GM12878 (cell line): ENCODE data around the gene CXCL14. TPM values are rescaled to one million over a fixed set of nuclear protein-coding genes. Genes with fewer than 3 reads are reported as not detected.

Experiments used
- ATAC-seq: fragments of 200-7000 bp; cut with Tn5 transposase; 3 replicates; pipeline ENCODE4 v1.9.1; 2020; ENCODE audit warnings: mild to moderate bottlenecking, moderate library complexity
- BruUV-seq: library from RNA; stranded (reverse); fragments of 400-500 nt; replicated peaks from 2 replicates; lab custom pipeline; 2021; lab: Mats Ljungman, UMichigan
- CTCF ChIA-PET: fragments of 300-600 bp; sonication (Branson Sonifier 250); formaldehyde crosslinking; extraction: SDS; loops from one replicate; lab custom pipeline; 2021; ENCODE audit warnings: inconsistent platforms; lab: Yijun Ruan, JAX
- POLR2A ChIA-PET: fragments of 350-600 bp; formaldehyde crosslinking; extraction: SDS; loops from one replicate; lab custom pipeline; 2021; ENCODE audit warnings: inconsistent platforms; lab: Charles Lee
- RAD21 ChIA-PET: fragments of 300-600 bp; sonication (Branson Sonifier 250); formaldehyde crosslinking; loops from one replicate; lab custom pipeline; 2023; ENCODE audit warnings: antibody characterized with exemption; ENCODE audit not compliant: unreplicated experiment; lab: Charles Lee
- SMC1A ChIA-PET: fragments of 300-600 bp; sonication (Branson Sonifier 250); formaldehyde crosslinking; loops from one replicate; lab custom pipeline; 2023; ENCODE audit not compliant: unreplicated experiment, uncharacterized antibody; lab: Charles Lee
- DNase-seq: peaks from one replicate; pipeline ENCODE4 v3.0.0-alpha.2; 2011; ENCODE audit warnings: low read depth, low spot score
- FAIRE-seq: peaks from 3 replicates; lab custom pipeline; 2011; peaks lifted over from hg19 to GRCh38; lab: Jason Lieb, UNC
- H2AFZ ChIP-seq: 2 replicates; pipeline ENCODE4 v1.6.0; 2011; ENCODE audit warnings: low read depth, low read length, control low read depth; ENCODE audit not compliant: control insufficient read depth
- H3K27ac ChIP-seq: 2 replicates; pipeline ENCODE4 v1.5.1; 2011; ENCODE audit warnings: control low read depth; ENCODE audit not compliant: control insufficient read depth, insufficient read depth
- H3K27me3 ChIP-seq, 2 experiments: replicated peaks in 1 of 2; 2 replicates each; pipeline versions ENCODE4 v1.6.0 to v1.6.1; 2011; ENCODE audit warnings: low read length in 1 of 2; ENCODE audit not compliant: control insufficient read depth in 2 of 2, insufficient read depth in 2 of 2
- H3K36me3 ChIP-seq, 2 experiments: 2 replicates each; pipeline ENCODE4 v1.5.1; 2011; ENCODE audit warnings: low read length in 1 of 2; ENCODE audit not compliant: control insufficient read depth in 2 of 2, insufficient read depth in 2 of 2
- H3K4me1 ChIP-seq: 2 replicates; pipeline ENCODE4 v1.6.1; 2011; ENCODE audit warnings: mild to moderate bottlenecking, low read length, moderate library complexity, mixed read lengths; ENCODE audit not compliant: control insufficient read depth, insufficient read depth
- H3K4me2 ChIP-seq: 2 replicates; pipeline ENCODE4 v1.6.0; 2011; ENCODE audit warnings: control low read depth; ENCODE audit not compliant: control insufficient read depth, insufficient read depth
- H3K4me3 ChIP-seq: fragments of 200-600 bp; sonication (generic); 2 replicates; pipeline ENCODE4 v1.5.1; 2016
- H3K79me2 ChIP-seq: 2 replicates; pipeline ENCODE4 v1.6.0; 2011; ENCODE audit warnings: low read length; ENCODE audit not compliant: control insufficient read depth, insufficient read depth
- H3K9ac ChIP-seq: 2 replicates; pipeline ENCODE4 v1.8.0; 2011; ENCODE audit warnings: low read length, control low read depth, mixed read lengths; ENCODE audit not compliant: control insufficient read depth, insufficient read depth
- H3K9me3 ChIP-seq: replicated peaks from 3 replicates; pipeline ENCODE4 v1.5.1; 2011; ENCODE audit warnings: mild to moderate bottlenecking, low read length; ENCODE audit not compliant: control insufficient read depth, insufficient read depth
- H4K20me1 ChIP-seq: 2 replicates; pipeline ENCODE4 v1.6.0; 2011; ENCODE audit not compliant: control insufficient read depth, insufficient read depth
- ATF2 ChIP-seq: IDR thresholded peaks from 2 replicates; pipeline ENCODE4 v1.6.1; 2012; ENCODE audit warnings: low read length, inconsistent platforms
- CBX3 ChIP-seq: fragments of 200-600 bp; sonication (generic); IDR thresholded peaks from 2 replicates; pipeline ENCODE4 v1.6.1; 2016; ENCODE audit warnings: low read depth, borderline replicate concordance
- CREB1 ChIP-seq: IDR thresholded peaks from 2 replicates; pipeline ENCODE4 v1.6.1; 2012; ENCODE audit warnings: low read depth, mild to moderate bottlenecking, inconsistent platforms
- ESRRA ChIP-seq: IDR thresholded peaks from 2 replicates; pipeline ENCODE4 v1.6.1; 2012; ENCODE audit warnings: mild to moderate bottlenecking, low read length, improper control_type of control experiment
- EZH2 ChIP-seq: IDR thresholded peaks from 2 replicates; pipeline ENCODE4 v1.6.1; 2012; ENCODE audit warnings: low read depth, mild to moderate bottlenecking, control low read depth, inconsistent platforms, low read length, borderline replicate concordance; ENCODE audit not compliant: control insufficient read depth
- GATAD2B ChIP-seq: fragments of 450-650 bp; conservative IDR thresholded peaks from 2 replicates; pipeline ENCODE4 v1.6.1; 2017; ENCODE audit warnings: low read depth, mild to moderate bottlenecking, moderate library complexity
- IKZF1 ChIP-seq: fragments of 450-650 bp; conservative IDR thresholded peaks from 2 replicates; pipeline ENCODE4 v1.6.1; 2017; ENCODE audit warnings: antibody characterized with exemption, mild to moderate bottlenecking
- MEF2B ChIP-seq: fragments of 450-650 bp; IDR thresholded peaks from 2 replicates; pipeline ENCODE4 v1.6.1; 2018; ENCODE audit warnings: mild to moderate bottlenecking, moderate library complexity; ENCODE audit not compliant: partially characterized antibody, poor library complexity, severe bottlenecking
- MYB ChIP-seq: fragments of 150-350 bp; IDR thresholded peaks from 2 replicates; pipeline ENCODE4 v1.6.1; 2014; ENCODE audit warnings: mild to moderate bottlenecking, low read depth, low read length, borderline replicate concordance
- PAX8 ChIP-seq: fragments of 450-650 bp; IDR thresholded peaks from 2 replicates; pipeline ENCODE4 v1.6.1; 2017; ENCODE audit warnings: mild to moderate bottlenecking, moderate library complexity
- POLR2AphosphoS2 ChIP-seq: IDR thresholded peaks from 2 replicates; pipeline ENCODE4 v1.6.1; 2011; ENCODE audit warnings: low read depth, mild to moderate bottlenecking, low read length, improper control_type of control experiment, moderate library complexity
- POU2F2 ChIP-seq: IDR thresholded peaks from 3 replicates; pipeline ENCODE4 v1.6.1; 2011; ENCODE audit warnings: low read depth, mild to moderate bottlenecking, low read length, borderline replicate concordance
- RAD51 ChIP-seq: fragments of 450-650 bp; IDR thresholded peaks from 2 replicates; pipeline ENCODE4 v1.6.1; 2016; ENCODE audit warnings: moderate library complexity, mild to moderate bottlenecking, inconsistent platforms
- RBBP5 ChIP-seq: fragments of 200-600 bp; sonication (generic); conservative IDR thresholded peaks from 2 replicates; pipeline ENCODE4 v1.6.1; 2016
- RFX5 ChIP-seq: IDR thresholded peaks from 2 replicates; pipeline ENCODE4 v1.6.1; 2011; ENCODE audit warnings: low read depth, low read length, improper control_type of control experiment
- RUNX3 ChIP-seq: IDR thresholded peaks from 2 replicates; pipeline ENCODE4 v1.6.1; 2012; ENCODE audit warnings: low read length, inconsistent platforms
- WRNIP1 ChIP-seq: IDR thresholded peaks from 2 replicates; pipeline ENCODE4 v1.6.1; 2011; ENCODE audit warnings: low read depth, low read length, improper control_type of control experiment, borderline replicate concordance
- YBX1 ChIP-seq: fragments of 450-650 bp; IDR thresholded peaks from 2 replicates; pipeline ENCODE4 v1.6.1; 2016; ENCODE audit warnings: antibody characterized with exemption
- in situ Hi-C: fragments of 300-500 bp; cut with MboI; formaldehyde crosslinking; loops from 9 replicates; pipeline ENCODE4 v1.14.3; 2018; ENCODE audit warnings: mixed read lengths
- intact Hi-C: fragments of 100-400 bp; cut with micrococcal nuclease; formaldehyde crosslinking; loops from one replicate; pipeline ENCODE4 v1.14.2; 2022; ENCODE audit not compliant: unreplicated experiment
- polyA plus RNA-seq, 11 experiments: library from polyadenylated mRNA; depleted of rRNA in 4 of 11; unstranded in 6 of 11; stranded (reverse) in 5 of 11; fragments of >200 nt; fragmentation: Nextera tagmentation in 4 of 11; fragmentation: Illumina TruSeq in 1 of 11; extraction: Ambion mirVana in 4 of 11; extraction: Trizol in 1 of 11; gene quantifications; 1 replicate in 1 of 11; 2 replicates in 10 of 11; pipeline versions ENCODE4 v1.2.1 to v1.2.3, GENCODE V29; 2011 to 2016; ENCODE audit warnings: inconsistent platforms in 2 of 11, missing spikeins in 2 of 11, low read depth in 1 of 11
- total RNA-seq, 4 experiments: library from RNA; depleted of rRNA in 3 of 4; stranded (reverse); fragments of >200 nt in 3 of 4; fragmentation: Illumina TruSeq in 1 of 4; extraction: Trizol in 1 of 4; gene quantifications; 2 replicates each; pipeline versions ENCODE4 v1.2.1 to v1.2.3, GENCODE V29; 2013 to 2021

Gene CXCL14
- total and polyA plus RNA-seq, 10 of the 15 experiments (the other 5 are each of a cell fraction or from before 2014, with no cell fraction given): 0.05 TPM; not detected in 9

GRCh38 chr5:135526924-135527323, 51.9 kb downstream of the CXCL14 start:
- in situ Hi-C loops (no loop called here), intact Hi-C loops (no loop called here)
- no TSS peak for BruUV-seq
- no peak overlapping the region for H3K4me3 ChIP-seq
- H3K4me2 ChIP-seq: no peak overlapping the region
- no peaks in the 10 kb centered on the region for H3K79me2 ChIP-seq
- H3K27ac ChIP-seq: no peak overlapping the region
- no peak for ATAC-seq
- no peak overlapping the region for H2AFZ ChIP-seq
- TF ChIP-seq ESRRA: no peak
- TF ChIP-seq RFX5: no peak
- TF ChIP-seq WRNIP1: no peak
- no peak for TF ChIP-seq PAX8
- TF ChIP-seq EZH2: no peak
- no peak for TF ChIP-seq RBBP5
- no peak for TF ChIP-seq CBX3
- no peak for TF ChIP-seq MYB
- no peak for TF ChIP-seq RAD51
- no peak for TF ChIP-seq GATAD2B
- no peak for TF ChIP-seq YBX1
- TF ChIP-seq POU2F2: no peak
- TF ChIP-seq ATF2: no peak
- TF ChIP-seq POLR2AphosphoS2: no peak
- no peak for TF ChIP-seq RUNX3
- no peak for TF ChIP-seq CREB1
- no peak for TF ChIP-seq IKZF1
- no peak for TF ChIP-seq MEF2B
- ChIA-PET RAD21 (no interaction called here), CTCF (no interaction called here), SMC1A (no interaction called here), POLR2A (no interaction called here)
- no peaks in the 10 kb centered on the region; the same call in 2 of the 3 replicates for H3K9me3 ChIP-seq
- H4K20me1 ChIP-seq: no peaks in the 10 kb centered on the region
- no peak for FAIRE-seq
- no peaks in the 10 kb centered on the region for H3K36me3 ChIP-seq
- no peaks in the 10 kb centered on the region for H3K4me1 ChIP-seq
- H3K27me3 ChIP-seq: no peaks in the 10 kb centered on the region
- DNase-seq: no peak
- no peak overlapping the region for H3K9ac ChIP-seq
